HFF-Myc (cell line): Measurements from ENCODE around the gene PCDHAC1.
A peak's percentile ranks its signal among the peaks of the same experiment; 100 is the strongest.

Experiments
- DNase-seq: peaks from one replicate; pipeline ENCODE4 v3.0.0-alpha.2; 2011; ENCODE audit warnings: low read depth; ENCODE audit errors: extremely low read depth
- H3K4me3 ChIP-seq: replicated peaks from 2 replicates; pipeline ENCODE4 v1.5.1; 2011; ENCODE audit warnings: low read depth, mild to moderate bottlenecking, control low read depth, low read length
- CTCF ChIP-seq: IDR thresholded peaks from 2 replicates; pipeline ENCODE4 v1.5.1; 2012; ENCODE audit warnings: mild to moderate bottlenecking, low read depth, low read length, control low read depth; ENCODE audit errors: missing control alignments

PCDHAC1 gene

DNA sequence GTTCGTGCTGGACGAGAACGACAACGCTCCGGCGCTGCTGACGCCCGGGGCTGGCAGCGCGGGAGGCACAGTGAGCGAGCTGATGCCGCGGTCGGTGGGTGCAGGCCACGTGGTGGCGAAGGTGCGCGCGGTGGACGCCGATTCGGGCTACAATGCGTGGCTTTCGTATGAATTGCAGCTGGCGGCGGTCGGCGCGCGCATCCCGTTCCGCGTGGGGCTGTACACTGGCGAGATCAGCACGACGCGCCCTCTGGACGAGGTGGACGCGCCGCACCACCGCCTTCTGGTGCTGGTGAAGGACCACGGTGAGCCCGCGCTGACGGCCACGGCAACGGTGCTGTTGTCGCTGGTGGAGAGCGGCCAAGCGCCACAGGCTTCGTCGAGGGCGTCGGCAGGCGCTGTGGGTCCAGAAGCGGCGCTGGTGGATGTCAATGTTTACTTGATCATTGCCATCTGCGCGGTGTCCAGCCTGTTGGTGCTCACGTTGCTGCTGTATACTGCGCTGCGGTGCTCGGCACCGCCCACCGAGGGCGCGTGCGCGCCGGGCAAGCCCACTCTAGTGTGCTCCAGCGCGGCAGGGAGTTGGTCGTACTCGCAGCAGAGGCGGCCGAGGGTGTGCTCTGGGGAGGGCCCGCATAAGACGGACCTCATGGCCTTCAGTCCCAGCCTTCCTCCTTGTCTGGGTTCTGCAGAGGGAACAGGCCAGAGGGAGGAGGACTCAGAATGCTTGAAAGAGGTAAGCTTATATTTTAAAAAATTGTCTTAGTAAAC is 42.0 kb upstream of the PCDHAC1 start:
- no peak for DNase-seq
- H3K4me3 ChIP-seq = no peak overlapping the region
- no peak for TF ChIP-seq CTCF

DNA sequence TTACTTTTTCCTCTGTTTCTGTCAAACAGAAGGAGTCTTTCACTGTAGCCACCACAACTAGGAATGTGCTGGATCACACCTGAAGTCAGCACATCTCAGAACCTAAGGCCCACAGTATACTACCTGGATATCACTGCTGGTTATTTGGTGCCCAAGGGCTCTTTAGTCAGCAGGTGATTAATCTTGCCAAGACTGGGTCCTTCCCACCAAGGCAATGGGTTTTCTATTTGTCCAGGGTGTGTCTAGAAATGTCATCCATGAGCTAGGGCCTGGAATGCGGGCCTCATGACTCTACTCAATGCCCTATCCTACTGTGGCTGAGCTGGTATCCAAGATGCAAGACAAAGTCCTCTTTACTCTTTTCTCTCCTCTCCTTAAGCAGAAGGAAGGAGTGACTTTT is 9.8 kb upstream of the PCDHAC1 start:
- H3K4me3 ChIP-seq = no peak overlapping the region
- DNase-seq = no peak
- TF ChIP-seq CTCF = no peak

DNA sequence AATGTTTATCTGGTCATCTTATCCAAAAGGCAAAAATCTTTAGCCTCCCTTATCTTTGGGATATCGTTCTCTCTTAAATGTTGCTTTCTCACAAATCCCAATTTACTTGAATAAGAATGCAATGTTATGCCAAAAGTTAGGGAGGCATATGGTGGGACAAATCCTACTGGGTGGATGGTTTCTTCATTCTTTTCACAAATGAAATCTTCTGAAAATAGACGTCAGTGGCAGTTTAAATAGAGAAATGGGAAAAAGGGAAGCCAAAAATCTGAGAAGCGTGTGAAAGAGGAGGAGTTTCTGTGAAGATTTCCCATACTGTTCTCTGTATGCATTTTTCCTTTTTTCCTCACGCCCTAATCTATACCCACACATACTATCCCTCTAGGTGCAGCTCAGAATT is 2.5 kb upstream of the PCDHAC1 start:
- H3K4me3 ChIP-seq = no peak overlapping the region
- no peak for TF ChIP-seq CTCF
- DNase-seq = no peak

- TF ChIP-seq CTCF = peak; percentile 61
- 0 out of 2 replicates have a peak overlapping the region, but pooled peaks have one; percentile 4 for H3K4me3 ChIP-seq
- DNase-seq = peak; percentile 1
Measured at GRCh38 chr5:140926443-140927227, 536 bp downstream of the PCDHAC1 start.

- 0 out of 2 replicates have a peak overlapping the region, but pooled peaks have one; percentile 4 for H3K4me3 ChIP-seq
- TF ChIP-seq CTCF = no peak
- no peak for DNase-seq
Measured at GRCh38 chr5:140927228-140927573, 1.1 kb downstream of the PCDHAC1 start.

DNA sequence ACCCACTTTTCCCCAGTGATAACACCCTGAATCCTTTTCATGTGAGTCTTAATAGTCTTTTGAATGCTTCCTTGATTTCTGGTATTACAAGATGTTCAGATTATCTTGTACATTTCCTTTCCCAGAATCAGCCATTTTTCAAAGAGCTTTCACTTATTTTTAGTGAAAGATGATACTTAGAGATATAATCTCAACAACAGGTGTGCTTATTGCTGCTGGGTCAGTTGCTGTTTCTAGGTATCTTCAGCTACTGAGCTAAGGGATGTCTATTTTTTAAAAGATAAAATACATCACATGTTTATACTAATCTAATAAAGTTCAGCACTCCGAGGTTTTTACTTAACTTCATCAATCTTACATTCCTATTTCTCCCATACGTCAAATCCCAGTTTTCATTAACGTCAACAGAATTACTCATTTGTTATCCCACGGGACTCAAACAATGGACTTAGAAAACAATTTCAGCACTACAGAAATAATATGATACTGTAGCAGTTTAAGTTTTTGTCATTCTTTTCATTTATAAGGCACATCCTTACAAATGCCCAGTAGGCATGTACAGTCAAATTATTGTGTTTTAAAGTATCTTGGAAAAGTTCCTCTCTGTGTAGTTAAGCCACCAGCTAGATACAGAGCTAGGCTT is 9.0 kb downstream of the PCDHAC1 start:
- H3K4me3 ChIP-seq = no peak overlapping the region
- DNase-seq = no peak
- no peak for TF ChIP-seq CTCF
